Urothelium cell line (cell line): ENCODE measurements around the gene CAMK2A.
"Not testable (repeated sequence)": the region's sequence is repeated elsewhere in the genome, so short reads cannot be mapped to it uniquely, and the experiment has no call there.

Source experiments
- DNase-seq: peaks from one replicate; pipeline ENCODE4 v3.0.0; 2011; ENCODE audit warnings: low spot score, mixed read lengths
- FAIRE-seq: peaks from 2 replicates; lab custom pipeline; 2011; peaks lifted over from hg19 to GRCh38; lab: Jason Lieb, UNC

The CAMK2A gene

GRCh38 chr5:150257424-150257823 is 32.1 kb downstream of the CAMK2A start:
- FAIRE-seq (peak; percentile 73), DNase-seq (no peak)

GRCh38 chr5:150256410-150257064 is 33.0 kb downstream of the CAMK2A start:
- DNase-seq (no peak), FAIRE-seq (no peak)

GRCh38 chr5:150255659-150256409 is 33.7 kb downstream of the CAMK2A start:
- no peak for FAIRE-seq
- DNase-seq, result no peak

GRCh38 chr5:150254774-150255173 is 34.8 kb downstream of the CAMK2A start:
- FAIRE-seq, result no peak
- no peak for DNase-seq

GRCh38 chr5:150254363-150254762 is 35.2 kb downstream of the CAMK2A start:
- DNase-seq (no peak), FAIRE-seq (no peak)

GRCh38 chr5:150253416-150254208 is 36.0 kb downstream of the CAMK2A start:
- FAIRE-seq (no peak), DNase-seq (no peak)

GRCh38 chr5:150252489-150252888 is 37.1 kb downstream of the CAMK2A start:
- FAIRE-seq (no peak), DNase-seq (no peak)

- DNase-seq (no peak), FAIRE-seq (no peak)
Measured at GRCh38 chr5:150251504-150251903, 38.1 kb downstream of the CAMK2A start.

- FAIRE-seq, result no peak
- DNase-seq, result no peak
Measured at GRCh38 chr5:150249744-150250143, 39.8 kb downstream of the CAMK2A start.

GRCh38 chr5:150248946-150249345 is 40.6 kb downstream of the CAMK2A start:
- DNase-seq (no peak), FAIRE-seq (no peak)

GRCh38 chr5:150248493-150248892 is 41.1 kb downstream of the CAMK2A start:
- not testable (repeated sequence) for DNase-seq, FAIRE-seq

- DNase-seq, result no peak
- FAIRE-seq, result no peak
Measured at GRCh38 chr5:150247726-150248125, 41.8 kb downstream of the CAMK2A start.

GRCh38 chr5:150246835-150247234 is 42.7 kb downstream of the CAMK2A start:
- FAIRE-seq (no peak), DNase-seq (no peak)

GRCh38 chr5:150246429-150246828 is 43.1 kb downstream of the CAMK2A start:
- FAIRE-seq (no peak), DNase-seq (no peak)

- no peak for FAIRE-seq
- DNase-seq, result no peak
Measured at GRCh38 chr5:150245808-150246207, 43.8 kb downstream of the CAMK2A start.

- no peak for DNase-seq
- no peak for FAIRE-seq
Measured at GRCh38 chr5:150245111-150245789, 44.3 kb downstream of the CAMK2A start.

GRCh38 chr5:150244209-150244608 is 45.4 kb downstream of the CAMK2A start:
- FAIRE-seq, result no peak

GRCh38 chr5:150243590-150243989 is 46.0 kb downstream of the CAMK2A start:
- no peak for FAIRE-seq
- no peak for DNase-seq

More at GRCh38 chr5:150244209-150244608, 45.4 kb downstream of the CAMK2A start:
- DNase-seq, result no peak

- FAIRE-seq (no peak), DNase-seq (no peak)
Measured at GRCh38 chr5:150242251-150242894, 47.2 kb downstream of the CAMK2A start.
